ENCODE results near the gene ASB8. TPM values are rescaled to one million over a fixed set of nuclear protein-coding genes. Genes with fewer than 3 reads are reported as not detected.

Gene ASB8
- polyA plus RNA-seq, 3 donors from 2014 or later = 68.0 to 140 (median 84.2) TPM

- no peak overlapping the region for H3K27ac Mint-ChIP-seq
- no peak for DNase-seq
- no peaks in the 10 kb centered on the region for H3K9me3 Mint-ChIP-seq
- peaks cover 0 to 4% (median 0%) of the 10 kb centered on the region in 3 donors for H3K36me3 Mint-ChIP-seq
- no peak overlapping the region for H3K4me3 Mint-ChIP-seq
- H3K27me3 Mint-ChIP-seq (ENCODE audit: low read depth in 3 of 3) = peaks cover 3 to 14% (median 6%) of the 10 kb centered on the region in 3 donors
- peaks cover 4 to 8% of the 10 kb centered on the region in 2 donors for H3K4me1 Mint-ChIP-seq
Observed at GRCh38 chr12:48192861-48193260, 35.5 kb upstream of the ASB8 start.

- H3K4me1 Mint-ChIP-seq = no peaks in the 10 kb centered on the region
- peaks cover 7 to 18% (median 8%) of the 10 kb centered on the region in 3 donors for H3K27me3 Mint-ChIP-seq (ENCODE audit: low read depth in 3 of 3)
Observed at GRCh38 chr12:48191096-48191495, 33.8 kb upstream of the ASB8 start.

GRCh38 chr12:48189331-48190125 is 32.2 kb upstream of the ASB8 start:
- Mint-ChIP-seq H3K27me3 (ENCODE audit: low read depth in 3 of 3) (peaks cover 17 to 28% (median 19%) of the 10 kb centered on the region in 3 donors), H3K9me3 (no peaks in the 10 kb centered on the region), H3K4me3 (no peak overlapping the region), H3K36me3 (peaks cover 0 to 4% (median 0%) of the 10 kb centered on the region in 3 donors), H3K4me1 (no peaks in the 10 kb centered on the region), H3K27ac (no peak overlapping the region)
- DNase-seq = peak; percentile 56 to 63 (median 62)

More at GRCh38 chr12:48191096-48191495, 33.8 kb upstream of the ASB8 start:
- Mint-ChIP-seq H3K27ac (no peak overlapping the region), H3K4me3 (no peak overlapping the region), H3K9me3 (no peaks in the 10 kb centered on the region), H3K36me3 (peaks cover 0 to 4% (median 0%) of the 10 kb centered on the region in 3 donors)
- no peak for DNase-seq

- Mint-ChIP-seq H3K27ac (no peak overlapping the region), H3K4me1 (peaks cover 3% of the 10 kb centered on the region in 2 donors), H3K27me3 (ENCODE audit: low read depth in 3 of 3) (peaks cover 22 to 29% (median 22%) of the 10 kb centered on the region in 3 donors), H3K36me3 (no peaks in the 10 kb centered on the region), H3K4me3 (no peak overlapping the region), H3K9me3 (no peaks in the 10 kb centered on the region)
- DNase-seq = no peak
Observed at GRCh38 chr12:48187916-48188695, 30.8 kb upstream of the ASB8 start.

- H3K4me1 Mint-ChIP-seq = peaks cover 11 to 12% of the 10 kb centered on the region in 2 donors
- DNase-seq = no peak
- H3K9me3 Mint-ChIP-seq = no peaks in the 10 kb centered on the region
- no peaks in the 10 kb centered on the region for H3K36me3 Mint-ChIP-seq
- peak overlapping the region in 5 of 6 donors; percentile 11 to 51 (median 36) for H3K27ac Mint-ChIP-seq
- H3K27me3 Mint-ChIP-seq (ENCODE audit: low read depth in 3 of 3) = peaks cover 26 to 33% (median 27%) of the 10 kb centered on the region in 3 donors
- peak overlapping the region; percentile 33 to 71 (median 51) for H3K4me3 Mint-ChIP-seq
Observed at GRCh38 chr12:48185181-48185919, 28.0 kb upstream of the ASB8 start.

- H3K9me3 Mint-ChIP-seq = no peaks in the 10 kb centered on the region
Observed at GRCh38 chr12:48184549-48184922, 27.2 kb upstream of the ASB8 start.

GRCh38 chr12:48183876-48184548 is 26.7 kb upstream of the ASB8 start:
- H3K27me3 Mint-ChIP-seq (ENCODE audit: low read depth in 3 of 3) = peaks cover 25 to 33% (median 25%) of the 10 kb centered on the region in 3 donors
- peaks cover 11 to 12% of the 10 kb centered on the region in 2 donors for H3K4me1 Mint-ChIP-seq
- H3K36me3 Mint-ChIP-seq = no peaks in the 10 kb centered on the region
- peak overlapping the region; percentile 70 to 94 (median 75) for H3K4me3 Mint-ChIP-seq
- peak in 1 of 3 donors; percentile 24 for DNase-seq
- peak overlapping the region in 3 of 6 donors; percentile 29 to 77 (median 33) for H3K27ac Mint-ChIP-seq
- no peaks in the 10 kb centered on the region for H3K9me3 Mint-ChIP-seq

More at GRCh38 chr12:48184549-48184922, 27.2 kb upstream of the ASB8 start:
- peak overlapping the region in 4 of 6 donors; percentile 1 to 63 (median 20) for H3K27ac Mint-ChIP-seq
- H3K27me3 Mint-ChIP-seq (ENCODE audit: low read depth in 3 of 3) = peaks cover 25 to 33% (median 25%) of the 10 kb centered on the region in 3 donors
- H3K4me1 Mint-ChIP-seq = peaks cover 11 to 12% of the 10 kb centered on the region in 2 donors
- peak overlapping the region; percentile 33 to 71 (median 52) for H3K4me3 Mint-ChIP-seq
- no peaks in the 10 kb centered on the region for H3K36me3 Mint-ChIP-seq
- no peak for DNase-seq

GRCh38 chr12:48183091-48183875 is 26.0 kb upstream of the ASB8 start, which contains the start of gene CCDC184:
Gene CCDC184, plus strand, starts transcription at chr12:48183644. Its CDS starts 479 bp downstream, at chr12:48184123.
- no peaks in the 10 kb centered on the region for H3K36me3 Mint-ChIP-seq
- H3K27me3 Mint-ChIP-seq (ENCODE audit: low read depth in 3 of 3) = peaks cover 25 to 33% (median 25%) of the 10 kb centered on the region in 3 donors
- H3K27ac Mint-ChIP-seq = peak within 1 kb of the TSS; percentile 71 to 91 (median 87)
- peak within 1 kb of the TSS; percentile 91 to 94 (median 92) for H3K4me3 Mint-ChIP-seq
- DNase-seq = peak; percentile 82 to 85 (median 82)
- H3K4me1 Mint-ChIP-seq = peaks cover 11 to 12% of the 10 kb centered on the region in 2 donors
- no peaks in the 10 kb centered on the region for H3K9me3 Mint-ChIP-seq

- Mint-ChIP-seq H3K27me3 (ENCODE audit: low read depth in 3 of 3) (peaks cover 25 to 33% (median 25%) of the 10 kb centered on the region in 3 donors), H3K27ac (peak overlapping the region in 5 of 6 donors; percentile 77 to 91 (median 88)), H3K4me1 (peaks cover 11 to 12% of the 10 kb centered on the region in 2 donors), H3K9me3 (no peaks in the 10 kb centered on the region), H3K4me3 (peak overlapping the region; percentile 91 to 94 (median 92)), H3K36me3 (no peaks in the 10 kb centered on the region)
- no peak for DNase-seq
Observed at GRCh38 chr12:48182631-48183030, 25.3 kb upstream of the ASB8 start.

GRCh38 chr12:48180857-48181495 is 23.7 kb upstream of the ASB8 start:
- Mint-ChIP-seq H3K9me3 (no peaks in the 10 kb centered on the region), H3K4me1 (peaks cover 11 to 12% of the 10 kb centered on the region in 2 donors), H3K36me3 (no peaks in the 10 kb centered on the region), H3K4me3 (no peak overlapping the region), H3K27ac (no peak overlapping the region), H3K27me3 (ENCODE audit: low read depth in 3 of 3) (peaks cover 19 to 27% (median 23%) of the 10 kb centered on the region in 3 donors)
- DNase-seq = no peak

- Mint-ChIP-seq H3K9me3 (no peaks in the 10 kb centered on the region), H3K36me3 (no peaks in the 10 kb centered on the region), H3K4me1 (peaks cover 11 to 12% of the 10 kb centered on the region in 2 donors), H3K27me3 (ENCODE audit: low read depth in 3 of 3) (peaks cover 16 to 21% (median 20%) of the 10 kb centered on the region in 3 donors), H3K4me3 (no peak overlapping the region), H3K27ac (no peak overlapping the region)
- no peak for DNase-seq
Observed at GRCh38 chr12:48180424-48180823, 23.1 kb upstream of the ASB8 start.

GRCh38 chr12:48179466-48179865 is 22.2 kb upstream of the ASB8 start:
- Mint-ChIP-seq H3K27ac (no peak overlapping the region), H3K4me1 (peaks cover 11 to 12% of the 10 kb centered on the region in 2 donors), H3K36me3 (no peaks in the 10 kb centered on the region), H3K27me3 (ENCODE audit: low read depth in 3 of 3) (peaks cover 10 to 17% (median 13%) of the 10 kb centered on the region in 3 donors), H3K9me3 (no peaks in the 10 kb centered on the region), H3K4me3 (no peak overlapping the region)
- DNase-seq = no peak

Data from immature natural killer cell (primary cell).